Mesothelial cell of epicardium (in vitro differentiated cells): ENCODE data around the gene PRR19. TPM values are rescaled to one million over a fixed set of nuclear protein-coding genes. Genes with fewer than 3 reads are reported as not detected.

ENCODE experiments used
- DNase-seq, 2 experiments: peaks; one replicate each; pipeline ENCODE4 v3.0.0; 2021; ENCODE audit warnings: low spot score in 2 of 2; ENCODE audit not compliant: unreplicated experiment in 2 of 2
- H3K27ac Mint-ChIP-seq: 2 replicates; pipeline ENCODE4 v1.8.0; 2021; ENCODE audit warnings: mixed read lengths
- H3K27me3 Mint-ChIP-seq: 2 replicates; pipeline ENCODE4 v1.8.0; 2021; ENCODE audit warnings: low read depth, mixed read lengths
- H3K36me3 Mint-ChIP-seq: 2 replicates; pipeline ENCODE4 v1.8.0; 2021; ENCODE audit warnings: mixed read lengths
- H3K4me1 Mint-ChIP-seq: 2 replicates; pipeline ENCODE4 v1.8.0; 2021; ENCODE audit warnings: mixed read lengths
- H3K4me3 Mint-ChIP-seq: 2 replicates; pipeline ENCODE4 v1.8.0; 2021; ENCODE audit warnings: mild to moderate bottlenecking, moderate library complexity, mixed read lengths
- H3K9me3 Mint-ChIP-seq: 2 replicates; pipeline ENCODE4 v1.8.0; 2021; ENCODE audit warnings: mixed read lengths
- microRNA-seq: library from miRNA; unstranded; fragments of <30 nt; microRNA quantifications from one replicate; pipeline ENCODE4 v1.2.0, GENCODE V29; 2021; ENCODE audit warnings: inconsistent platforms, mixed read lengths
- total RNA-seq: library from RNA; stranded (reverse); gene quantifications from 3 replicates; pipeline ENCODE4 v1.2.1, GENCODE V29; 2021
- TF ChIP-seq, protein P1 (sequence below): fragments of 200-600 bp; sonication (generic); IDR thresholded peaks from one replicate; pipeline ENCODE4 v1.5.0; 2021; ENCODE audit warnings: antibody characterized with exemption; ENCODE audit not compliant: unreplicated experiment

PRR19 gene
- total RNA-seq, 1 donor from 2014 or later = 1.7 TPM

- Mint-ChIP-seq H3K36me3 (peaks cover 14% of the 10 kb centered on the region), H3K9me3 (no peaks in the 10 kb centered on the region), H3K4me3 (no peak overlapping the region), H3K4me1 (no peaks in the 10 kb centered on the region), H3K27ac (no peak overlapping the region), H3K27me3 (no peaks in the 10 kb centered on the region)
- TF ChIP-seq, protein P1, sequence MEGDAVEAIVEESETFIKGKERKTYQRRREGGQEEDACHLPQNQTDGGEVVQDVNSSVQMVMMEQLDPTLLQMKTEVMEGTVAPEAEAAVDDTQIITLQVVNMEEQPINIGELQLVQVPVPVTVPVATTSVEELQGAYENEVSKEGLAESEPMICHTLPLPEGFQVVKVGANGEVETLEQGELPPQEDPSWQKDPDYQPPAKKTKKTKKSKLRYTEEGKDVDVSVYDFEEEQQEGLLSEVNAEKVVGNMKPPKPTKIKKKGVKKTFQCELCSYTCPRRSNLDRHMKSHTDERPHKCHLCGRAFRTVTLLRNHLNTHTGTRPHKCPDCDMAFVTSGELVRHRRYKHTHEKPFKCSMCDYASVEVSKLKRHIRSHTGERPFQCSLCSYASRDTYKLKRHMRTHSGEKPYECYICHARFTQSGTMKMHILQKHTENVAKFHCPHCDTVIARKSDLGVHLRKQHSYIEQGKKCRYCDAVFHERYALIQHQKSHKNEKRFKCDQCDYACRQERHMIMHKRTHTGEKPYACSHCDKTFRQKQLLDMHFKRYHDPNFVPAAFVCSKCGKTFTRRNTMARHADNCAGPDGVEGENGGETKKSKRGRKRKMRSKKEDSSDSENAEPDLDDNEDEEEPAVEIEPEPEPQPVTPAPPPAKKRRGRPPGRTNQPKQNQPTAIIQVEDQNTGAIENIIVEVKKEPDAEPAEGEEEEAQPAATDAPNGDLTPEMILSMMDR = no peak
- DNase-seq = no peak
These were observed 50.6 kb downstream of the PRR19 start for GRCh38 chr19:42352301-42353259.

DNA sequence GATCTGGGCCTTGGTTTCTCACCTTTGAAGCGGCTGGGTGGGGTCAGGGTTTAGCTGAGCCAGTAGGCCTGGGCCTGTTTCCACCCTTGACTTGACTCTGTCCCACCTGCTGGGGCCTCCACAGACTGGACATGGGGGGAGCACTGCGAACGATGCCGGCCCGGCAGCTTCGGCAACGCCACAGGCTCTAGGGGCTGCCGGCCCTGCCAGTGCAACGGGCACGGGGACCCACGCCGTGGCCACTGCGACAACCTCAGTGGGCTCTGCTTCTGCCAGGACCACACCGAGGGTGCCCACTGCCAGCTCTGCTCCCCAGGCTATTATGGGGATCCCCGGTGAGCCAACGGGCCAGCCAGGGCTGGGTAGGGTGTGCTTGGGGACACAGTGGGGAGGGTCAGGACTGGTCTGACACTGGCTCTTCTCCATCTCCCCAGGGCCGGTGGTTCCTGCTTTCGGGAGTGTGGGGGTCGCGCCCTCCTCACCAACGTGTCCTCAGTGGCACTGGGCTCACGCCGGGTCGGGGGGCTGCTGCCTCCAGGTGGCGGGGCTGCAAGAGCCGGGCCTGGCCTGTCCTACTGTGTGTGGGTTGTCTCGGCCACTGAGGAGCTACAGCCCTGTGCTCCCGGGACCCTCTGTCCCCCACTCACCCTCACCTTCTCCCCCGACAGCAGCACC is 51.5 kb downstream of the PRR19 start:
- peaks cover 19% of the 10 kb centered on the region for H3K36me3 Mint-ChIP-seq
- DNase-seq = no peak
- no peak overlapping the region for H3K4me3 Mint-ChIP-seq
- H3K9me3 Mint-ChIP-seq = no peaks in the 10 kb centered on the region
- no peak overlapping the region for H3K27ac Mint-ChIP-seq
- no peaks in the 10 kb centered on the region for H3K27me3 Mint-ChIP-seq
- TF ChIP-seq, protein P1 = no peak
- H3K4me1 Mint-ChIP-seq = peaks cover under 1% of the 10 kb centered on the region

DNA sequence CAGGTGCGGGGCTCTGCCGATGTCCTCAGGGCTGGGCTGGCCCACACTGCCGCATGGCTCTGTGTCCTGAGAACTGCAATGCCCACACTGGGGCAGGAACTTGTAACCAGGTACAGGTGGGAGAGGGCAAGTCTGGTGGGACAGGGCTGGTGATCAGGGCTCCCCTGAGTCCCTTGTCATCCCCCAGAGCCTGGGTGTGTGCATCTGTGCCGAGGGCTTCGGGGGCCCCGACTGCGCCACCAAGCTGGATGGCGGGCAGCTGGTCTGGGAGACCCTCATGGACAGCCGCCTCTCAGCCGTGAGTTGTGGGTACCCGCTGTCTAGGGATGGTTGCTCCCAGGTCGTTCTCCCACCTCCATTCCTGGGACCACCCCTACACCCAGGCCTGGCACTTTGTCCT is 54.0 kb downstream of the PRR19 start:
- peaks cover 2% of the 10 kb centered on the region for H3K4me1 Mint-ChIP-seq
- peaks cover 21% of the 10 kb centered on the region for H3K36me3 Mint-ChIP-seq
- no peak overlapping the region for H3K27ac Mint-ChIP-seq
- H3K9me3 Mint-ChIP-seq = no peaks in the 10 kb centered on the region
- TF ChIP-seq, protein P1 = no peak
- no peak for DNase-seq
- no peak overlapping the region for H3K4me3 Mint-ChIP-seq
- no peaks in the 10 kb centered on the region for H3K27me3 Mint-ChIP-seq

- H3K9me3 Mint-ChIP-seq = no peaks in the 10 kb centered on the region
- H3K27me3 Mint-ChIP-seq = no peaks in the 10 kb centered on the region
- H3K36me3 Mint-ChIP-seq = peaks cover 22% of the 10 kb centered on the region
- H3K4me3 Mint-ChIP-seq = no peak overlapping the region
- peaks cover 2% of the 10 kb centered on the region for H3K4me1 Mint-ChIP-seq
- no peak overlapping the region for H3K27ac Mint-ChIP-seq
- TF ChIP-seq, protein P1 = no peak
- DNase-seq = no peak
These were observed 54.8 kb downstream of the PRR19 start for GRCh38 chr19:42356686-42357085.

GRCh38 chr19:42357290-42357689 is 55.4 kb downstream of the PRR19 start:
- Mint-ChIP-seq H3K4me1 (peaks cover 2% of the 10 kb centered on the region), H3K9me3 (no peaks in the 10 kb centered on the region), H3K36me3 (peaks cover 21% of the 10 kb centered on the region), H3K4me3 (no peak overlapping the region), H3K27ac (no peak overlapping the region), H3K27me3 (no peaks in the 10 kb centered on the region)
- TF ChIP-seq, protein P1 = no peak
- no peak for DNase-seq

Small RNA genes within 50 kb of the gene (microRNA-seq; reads per million reads assigned to microRNA genes)
- not detected for gene MIR8077

Other genes starting within 250 kb of the PRR19 start
- gene GRIK5, start 231.9 kb upstream of the PRR19 start, total RNA-seq = 38.3 to 39.9 TPM (median 39.2 TPM) in 3 replicates
- 20.8 to 21.9 TPM (median 21.3 TPM) in 3 replicates for gene ZNF574, start 226.0 kb upstream of the PRR19 start, total RNA-seq
- 0.65 to 0.93 TPM (median 0.66 TPM) in 3 replicates for gene POU2F2, start 169.7 kb upstream of the PRR19 start, total RNA-seq
- 21.3 to 24.0 TPM (median 23.7 TPM) in 3 replicates for gene DEDD2, start 84.5 kb upstream of the PRR19 start, total RNA-seq
- 12.3 to 13.4 TPM (median 13.3 TPM) in 3 replicates for gene ZNF526, start 81.8 kb upstream of the PRR19 start, total RNA-seq
- 42.9 to 45.5 TPM (median 44.6 TPM) in 3 replicates for gene GSK3A, start 59.5 kb upstream of the PRR19 start, total RNA-seq
- gene ERF, start 47.0 kb upstream of the PRR19 start, total RNA-seq = 90.4 to 106 TPM (median 92.1 TPM) in 3 replicates
- gene CIC, start 32.9 kb upstream of the PRR19 start, total RNA-seq = 84.0 to 90.9 TPM (median 90.8 TPM) in 3 replicates
- 81.2 to 91.0 TPM (median 88.5 TPM) in 3 replicates for gene PAFAH1B3, start 492 bp downstream of the PRR19 start, total RNA-seq
- gene TMEM145, start 11.2 kb downstream of the PRR19 start, total RNA-seq = 0.25 to 0.92 TPM (median 0.42 TPM) in 3 replicates
- gene MEGF8, start 23.5 kb downstream of the PRR19 start, total RNA-seq = 54.7 to 58.9 TPM (median 57.1 TPM) in 3 replicates
- 1.5 to 2.1 TPM (median 1.9 TPM) in 3 replicates for gene CNFN, start 88.2 kb downstream of the PRR19 start, total RNA-seq
- gene LIPE, start 125.3 kb downstream of the PRR19 start, total RNA-seq = 8.6 to 10.8 TPM (median 8.8 TPM) in 3 replicates
- not detected in 3 replicates for gene CXCL17, start 140.8 kb downstream of the PRR19 start, total RNA-seq
- 0.66 to 1.4 TPM (median 1.3 TPM) in 3 replicates for gene CEACAM1, start 226.3 kb downstream of the PRR19 start, total RNA-seq